Skeletal muscle cell (primary cell): ENCODE results near the gene NFILZ.

Source experiments
- DNase-seq: peaks from one replicate; pipeline ENCODE4 v3.0.0-alpha.2; 2010; ENCODE audit warnings: low read depth
- H3K4me3 ChIP-seq: 2 replicates; pipeline ENCODE4 v1.5.1; 2011; ENCODE audit warnings: low read depth, mild to moderate bottlenecking, control low read depth, low read length, moderate library complexity

The NFILZ gene

GRCh38 chr19:8638078-8638619 is 7.7 kb downstream of the NFILZ start:
- H3K4me3 ChIP-seq: no peak overlapping the region
- no peak for DNase-seq

DNA sequence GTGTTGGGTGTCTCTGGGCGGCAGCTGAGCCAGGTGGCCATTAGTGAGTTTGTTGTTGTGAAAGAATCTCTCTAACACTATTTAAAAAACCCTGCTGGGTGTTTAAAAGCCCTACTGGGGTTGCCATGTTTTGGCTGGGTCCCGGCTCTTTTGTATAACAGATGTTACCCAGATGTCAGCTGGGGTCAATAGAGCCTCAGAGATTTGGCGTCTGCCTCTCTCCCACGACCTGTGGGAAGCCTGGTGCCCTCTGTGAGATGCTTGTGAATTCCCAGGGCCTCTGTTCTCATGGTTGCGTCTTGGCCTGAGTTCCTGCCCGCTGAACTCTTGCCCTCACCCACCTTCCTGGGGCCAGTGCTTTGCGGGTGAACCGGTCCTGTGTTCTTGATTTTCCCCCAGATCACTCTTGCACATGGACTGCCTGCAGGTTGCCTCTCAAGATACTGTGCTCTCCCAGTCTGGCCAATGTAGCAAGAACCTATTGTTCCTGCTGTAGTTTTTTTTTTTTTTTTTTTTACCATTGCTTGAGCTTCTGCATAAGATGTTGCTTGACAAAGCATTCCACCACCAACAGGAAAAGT is 9.5 kb downstream of the NFILZ start:
- DNase-seq: no peak
- H3K4me3 ChIP-seq: no peak overlapping the region

DNA sequence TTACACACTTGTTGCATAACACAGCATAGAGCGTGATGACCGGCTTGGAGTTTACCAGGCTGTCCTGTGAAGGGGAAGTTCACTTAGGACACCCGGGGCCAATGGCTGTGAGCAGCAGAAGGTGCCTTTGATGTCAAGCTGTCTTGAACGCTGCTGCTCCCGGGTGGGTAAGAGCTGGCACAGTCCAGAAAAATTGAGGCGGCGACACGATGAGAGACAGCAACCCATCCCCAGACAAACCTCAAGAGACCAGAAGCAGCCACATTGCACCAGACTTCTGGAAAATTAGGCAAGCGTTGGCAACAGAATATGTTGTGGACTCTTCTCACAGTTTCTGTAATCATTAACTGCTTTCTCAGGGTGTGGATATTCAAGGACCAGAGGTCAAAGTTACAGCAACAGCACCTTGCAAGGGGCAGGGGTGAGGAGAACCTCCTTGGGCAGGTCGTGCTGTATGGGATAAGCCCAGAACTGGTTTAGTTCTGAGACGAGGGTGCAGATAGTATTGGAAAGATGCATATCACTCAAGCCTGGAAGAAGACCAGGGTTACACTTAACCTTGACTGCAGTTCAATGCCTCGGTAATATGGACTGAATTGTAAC is 10.1 kb downstream of the NFILZ start:
- H3K4me3 ChIP-seq: no peak overlapping the region
- DNase-seq: no peak

GRCh38 chr19:8641221-8641907 is 10.9 kb downstream of the NFILZ start:
- no peak overlapping the region for H3K4me3 ChIP-seq
- DNase-seq: no peak

DNA sequence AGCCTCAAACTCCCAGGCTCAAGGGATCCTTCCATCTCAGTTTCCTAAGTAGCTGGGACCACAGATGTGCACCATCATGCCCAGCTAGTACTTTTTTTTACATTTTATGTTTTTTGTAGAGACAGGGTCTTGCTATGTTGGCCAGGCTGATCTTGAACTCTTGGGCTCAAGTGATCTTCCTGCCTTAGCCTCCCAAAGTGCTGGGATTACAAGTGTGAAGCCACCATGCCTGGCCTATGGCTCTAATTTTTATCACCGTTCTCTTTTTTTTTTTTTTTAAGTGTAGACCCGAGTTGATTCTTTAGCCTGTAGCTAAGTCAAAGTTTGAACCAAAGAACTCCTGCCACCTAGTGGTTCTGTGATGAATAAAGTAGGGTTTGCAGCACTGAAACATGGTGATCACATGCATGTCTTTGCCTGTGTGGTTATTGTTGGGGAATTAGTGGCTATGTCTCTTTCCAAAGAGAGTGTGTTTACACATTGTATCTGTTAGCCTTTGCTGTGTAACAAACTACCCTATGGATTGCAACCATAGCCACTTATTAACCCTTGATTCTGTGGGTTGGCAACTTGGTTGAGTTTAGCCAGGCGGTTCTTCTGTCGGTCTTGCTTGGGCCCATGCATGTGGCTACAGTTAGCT is 11.6 kb downstream of the NFILZ start:
- H3K4me3 ChIP-seq: no peak overlapping the region
- no peak for DNase-seq

- H3K4me3 ChIP-seq: no peak overlapping the region
- DNase-seq: no peak
Measured at GRCh38 chr19:8642561-8642960, 12.1 kb downstream of the NFILZ start.

DNA sequence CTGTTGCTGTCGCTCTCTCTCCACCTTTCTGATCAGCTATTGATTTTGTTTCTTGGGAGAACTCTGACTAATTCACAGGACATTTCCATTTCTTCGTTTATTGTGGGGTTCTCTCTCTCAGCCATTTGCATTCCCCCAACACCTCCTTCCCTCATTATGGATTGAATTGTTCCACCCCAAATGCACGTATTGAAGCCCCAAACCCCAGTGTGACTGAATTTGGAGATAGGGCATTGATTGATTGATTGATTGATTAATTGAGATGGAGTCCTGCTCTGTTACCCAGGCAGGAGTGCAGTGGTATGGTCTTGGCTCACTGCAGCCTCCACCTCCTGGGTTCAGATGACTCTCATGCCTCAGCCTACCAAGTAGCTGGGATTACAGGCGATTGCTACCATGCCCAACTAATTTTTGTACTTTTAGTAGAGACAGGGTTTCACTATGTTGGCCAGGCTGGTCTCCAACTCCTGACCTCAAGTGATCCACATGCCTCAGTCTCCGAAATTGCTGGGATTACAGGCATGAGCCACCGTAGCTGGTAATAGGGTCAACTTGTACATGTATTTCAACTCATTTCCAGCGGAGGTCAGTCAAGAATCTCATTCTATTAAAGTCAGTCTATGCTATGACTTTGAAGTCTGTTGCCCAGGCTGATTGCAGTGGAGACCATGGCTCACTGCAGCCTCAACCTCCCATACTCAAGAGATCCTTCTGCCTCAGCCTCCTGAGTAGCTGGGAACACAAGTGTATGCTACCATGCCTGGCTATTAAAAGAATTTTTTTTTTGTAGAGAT is 13.6 kb downstream of the NFILZ start:
- no peak for DNase-seq
- H3K4me3 ChIP-seq: no peak overlapping the region

- no peak overlapping the region for H3K4me3 ChIP-seq
- no peak for DNase-seq
Measured at GRCh38 chr19:8648240-8648639, 17.8 kb downstream of the NFILZ start.

DNA sequence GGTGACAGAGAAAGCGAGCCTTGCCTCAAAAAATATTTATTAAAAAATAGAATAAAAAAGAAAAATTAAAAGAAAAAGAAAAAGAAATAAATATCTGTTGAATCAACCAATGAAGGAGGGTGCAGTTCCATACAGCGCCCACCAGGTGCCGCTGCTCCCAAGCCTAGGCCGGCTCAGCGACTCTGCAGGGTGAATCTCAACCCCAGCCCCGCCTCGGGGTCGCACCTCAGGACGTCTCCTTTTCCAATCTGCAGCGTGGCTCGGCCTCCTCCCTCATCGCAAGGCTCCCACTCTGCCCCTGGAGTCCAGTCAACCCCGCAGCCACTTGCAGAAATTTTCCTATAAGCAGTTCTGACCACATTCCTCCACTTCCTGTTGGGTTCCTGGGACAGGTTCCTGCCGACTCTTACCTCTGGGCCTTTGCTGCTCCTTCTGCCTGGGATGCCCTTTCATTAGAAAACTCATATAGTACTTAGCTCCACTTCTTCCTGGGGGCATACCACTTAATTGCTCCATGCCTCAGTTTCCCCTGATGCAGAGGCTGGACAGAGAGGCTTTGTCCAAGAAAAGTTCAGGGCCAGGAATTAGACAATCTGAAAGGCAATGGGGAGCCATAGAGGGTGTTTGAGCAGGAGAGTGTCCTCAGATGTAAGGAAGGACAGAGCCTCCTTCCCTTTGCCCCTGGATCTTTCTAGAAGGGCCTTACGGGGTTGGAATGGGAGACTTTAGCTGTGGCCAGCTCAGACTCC is 24.3 kb downstream of the NFILZ start:
- no peak overlapping the region for H3K4me3 ChIP-seq

GRCh38 chr19:8655340-8655709 is 24.9 kb downstream of the NFILZ start:
- no peak for DNase-seq
- no peak overlapping the region for H3K4me3 ChIP-seq

More for the DNA sequence above, 24.3 kb downstream of the NFILZ start:
- no peak for DNase-seq

- no peak overlapping the region for H3K4me3 ChIP-seq
Measured at GRCh38 chr19:8657869-8658268, 27.4 kb downstream of the NFILZ start.

DNA sequence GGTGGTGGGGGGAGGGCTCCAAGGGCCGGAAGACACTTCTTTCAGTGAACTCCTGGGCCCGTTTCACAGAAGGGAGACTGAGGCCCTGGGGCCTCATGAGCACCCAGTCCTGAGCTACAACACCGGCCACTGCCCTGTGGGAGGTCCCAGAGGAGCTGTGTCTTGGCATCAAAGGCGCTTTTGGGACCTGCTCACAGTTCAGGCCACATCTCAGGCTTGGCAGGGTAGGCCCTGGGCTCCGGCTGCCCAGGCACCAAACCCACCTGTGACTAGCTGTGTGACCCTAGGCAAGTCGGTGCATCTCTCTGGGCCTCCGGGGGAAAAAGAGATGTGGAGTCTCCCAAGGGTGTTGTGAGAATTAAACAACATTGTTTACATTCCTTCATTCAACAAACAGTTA is 29.5 kb downstream of the NFILZ start:
- H3K4me3 ChIP-seq: no peak overlapping the region
- no peak for DNase-seq

More at GRCh38 chr19:8657869-8658268, 27.4 kb downstream of the NFILZ start:
- no peak for DNase-seq

DNA sequence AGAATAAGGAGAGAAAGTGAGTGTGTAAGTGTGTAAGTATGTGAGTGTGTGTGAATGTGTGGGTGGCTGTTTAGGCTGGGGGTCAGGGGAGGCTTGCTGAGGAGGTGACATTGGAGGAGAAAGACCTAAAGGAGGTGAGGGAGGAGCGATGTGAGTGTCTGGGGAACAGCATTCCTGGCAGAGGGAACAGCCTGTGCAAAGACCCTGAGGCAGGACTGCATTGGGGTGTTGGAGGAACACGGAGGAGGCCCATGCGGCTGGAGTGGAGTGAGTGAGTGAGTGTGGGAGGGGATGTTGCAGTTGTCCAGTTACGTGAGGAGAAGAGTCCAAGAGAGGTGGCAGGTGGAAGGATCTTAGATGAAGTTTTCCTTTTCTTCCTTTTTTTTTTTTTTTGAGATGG is 31.8 kb downstream of the NFILZ start:
- H3K4me3 ChIP-seq: no peak overlapping the region

GRCh38 chr19:8663920-8664670 is 33.7 kb downstream of the NFILZ start:
- H3K4me3 ChIP-seq: no peak overlapping the region
- no peak for DNase-seq

More for the DNA sequence above, 31.8 kb downstream of the NFILZ start:
- DNase-seq: no peak

GRCh38 chr19:8664671-8665057 is 34.2 kb downstream of the NFILZ start:
- H3K4me3 ChIP-seq: no peak overlapping the region
- no peak for DNase-seq

- H3K4me3 ChIP-seq: no peak overlapping the region
- DNase-seq: no peak
Measured at GRCh38 chr19:8665468-8666213, 35.2 kb downstream of the NFILZ start.

DNA sequence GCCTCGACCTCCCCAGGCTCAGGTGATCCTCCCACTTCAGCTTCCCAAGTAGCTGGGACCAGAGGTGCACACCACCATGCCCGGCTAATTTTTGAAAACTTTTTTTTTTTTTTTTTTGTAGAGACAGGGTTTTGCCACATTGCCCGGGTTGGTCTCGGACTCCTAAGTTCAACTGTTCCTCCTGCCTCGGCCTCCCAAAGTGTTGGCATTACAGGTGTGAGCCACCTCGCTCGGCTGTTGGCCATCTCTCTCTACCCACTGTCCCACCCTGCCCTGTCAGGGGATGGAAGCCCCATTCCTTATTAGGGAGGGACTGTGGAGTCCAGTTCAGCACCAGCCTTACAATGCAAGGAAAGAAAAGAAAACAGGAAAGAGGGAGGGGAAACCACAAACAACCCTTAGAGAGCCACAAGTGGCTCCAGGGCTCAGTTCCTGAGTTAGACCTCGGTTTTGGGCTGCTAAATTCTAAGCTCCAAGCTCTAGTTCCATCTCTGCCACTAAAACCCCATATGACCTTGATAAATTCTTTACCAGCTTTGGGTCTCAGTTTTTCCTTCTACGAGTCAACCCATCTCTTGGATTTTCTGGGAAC is 36.5 kb downstream of the NFILZ start:
- no peak for DNase-seq
- no peak overlapping the region for H3K4me3 ChIP-seq
